ENCODE data around the gene KRTAP10-2.

Gene KRTAP10-2

GRCh38 chr21:44579056-44579832, 27.9 kb upstream of the KRTAP10-2 start:
- TF ChIP-seq TAF1 (IDR thresholded peaks at IDR 0.05; ENCODE audit: borderline replicate concordance, insufficient read depth, low read length) (no peak), POLR2AphosphoS5 (IDR thresholded peaks at IDR 0.05; ENCODE audit: low read depth, low read length) (no peak), SIN3A (IDR thresholded peaks at IDR 0.05; ENCODE audit: borderline replicate concordance, insufficient read depth, low read length) (no peak), FOXP2 (optimal IDR thresholded peaks at IDR 0.05; ENCODE audit: borderline replicate concordance, extremely low read depth, extremely low read length, insufficient read depth) (no peak)
- TF ChIP-seq, protein P1, sequence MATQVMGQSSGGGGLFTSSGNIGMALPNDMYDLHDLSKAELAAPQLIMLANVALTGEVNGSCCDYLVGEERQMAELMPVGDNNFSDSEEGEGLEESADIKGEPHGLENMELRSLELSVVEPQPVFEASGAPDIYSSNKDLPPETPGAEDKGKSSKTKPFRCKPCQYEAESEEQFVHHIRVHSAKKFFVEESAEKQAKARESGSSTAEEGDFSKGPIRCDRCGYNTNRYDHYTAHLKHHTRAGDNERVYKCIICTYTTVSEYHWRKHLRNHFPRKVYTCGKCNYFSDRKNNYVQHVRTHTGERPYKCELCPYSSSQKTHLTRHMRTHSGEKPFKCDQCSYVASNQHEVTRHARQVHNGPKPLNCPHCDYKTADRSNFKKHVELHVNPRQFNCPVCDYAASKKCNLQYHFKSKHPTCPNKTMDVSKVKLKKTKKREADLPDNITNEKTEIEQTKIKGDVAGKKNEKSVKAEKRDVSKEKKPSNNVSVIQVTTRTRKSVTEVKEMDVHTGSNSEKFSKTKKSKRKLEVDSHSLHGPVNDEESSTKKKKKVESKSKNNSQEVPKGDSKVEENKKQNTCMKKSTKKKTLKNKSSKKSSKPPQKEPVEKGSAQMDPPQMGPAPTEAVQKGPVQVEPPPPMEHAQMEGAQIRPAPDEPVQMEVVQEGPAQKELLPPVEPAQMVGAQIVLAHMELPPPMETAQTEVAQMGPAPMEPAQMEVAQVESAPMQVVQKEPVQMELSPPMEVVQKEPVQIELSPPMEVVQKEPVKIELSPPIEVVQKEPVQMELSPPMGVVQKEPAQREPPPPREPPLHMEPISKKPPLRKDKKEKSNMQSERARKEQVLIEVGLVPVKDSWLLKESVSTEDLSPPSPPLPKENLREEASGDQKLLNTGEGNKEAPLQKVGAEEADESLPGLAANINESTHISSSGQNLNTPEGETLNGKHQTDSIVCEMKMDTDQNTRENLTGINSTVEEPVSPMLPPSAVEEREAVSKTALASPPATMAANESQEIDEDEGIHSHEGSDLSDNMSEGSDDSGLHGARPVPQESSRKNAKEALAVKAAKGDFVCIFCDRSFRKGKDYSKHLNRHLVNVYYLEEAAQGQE (IDR thresholded peaks at IDR 0.05; ENCODE audit: insufficient read depth in 1 of 2, low read depth in 2 of 2, low read length in 2 of 2) = no peak

DNA sequence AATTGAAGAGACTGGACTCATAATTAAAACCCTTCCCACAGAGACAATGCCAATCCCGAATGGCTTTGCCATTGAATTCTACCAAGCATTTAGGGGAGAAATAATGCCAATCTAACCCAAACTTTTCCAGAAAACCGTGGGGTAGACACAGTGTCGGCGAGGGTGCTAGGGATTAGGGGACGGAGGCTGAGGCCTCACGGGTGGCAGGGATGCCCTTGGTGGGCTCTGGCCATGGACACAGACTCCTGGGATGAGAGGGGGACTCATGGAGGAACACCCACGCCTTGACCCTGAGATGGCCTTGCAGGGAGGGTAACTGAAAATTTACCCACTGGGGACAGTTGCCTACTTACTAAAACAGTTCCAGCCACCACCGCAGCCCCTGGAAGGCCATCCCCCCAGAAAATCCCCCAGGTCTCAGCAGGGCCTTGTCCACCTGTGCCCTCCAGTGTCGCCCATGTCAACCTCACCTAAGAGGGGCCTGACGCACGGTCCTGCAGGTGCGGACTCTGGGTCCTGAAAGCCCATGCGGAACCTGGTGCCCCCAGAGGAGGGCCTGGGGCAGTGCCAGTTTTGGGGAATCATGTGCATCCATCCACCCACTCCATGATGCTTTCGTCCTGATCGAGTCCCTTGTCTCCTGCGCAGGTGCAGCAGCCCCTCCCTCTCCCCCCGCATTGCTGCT, 27.2 kb upstream of the KRTAP10-2 start:
- TF ChIP-seq SIN3A (IDR thresholded peaks at IDR 0.05; ENCODE audit: borderline replicate concordance, insufficient read depth, low read length) = no peak
- no peak for TF ChIP-seq POLR2AphosphoS5 (IDR thresholded peaks at IDR 0.05; ENCODE audit: low read depth, low read length)
- TF ChIP-seq, protein P1 (IDR thresholded peaks at IDR 0.05; ENCODE audit: insufficient read depth in 1 of 2, low read depth in 2 of 2, low read length in 2 of 2) = no peak
- TF ChIP-seq TAF1 (IDR thresholded peaks at IDR 0.05; ENCODE audit: borderline replicate concordance, insufficient read depth, low read length) = no peak
- TF ChIP-seq FOXP2 (optimal IDR thresholded peaks at IDR 0.05; ENCODE audit: borderline replicate concordance, extremely low read depth, extremely low read length, insufficient read depth) = no peak

DNA sequence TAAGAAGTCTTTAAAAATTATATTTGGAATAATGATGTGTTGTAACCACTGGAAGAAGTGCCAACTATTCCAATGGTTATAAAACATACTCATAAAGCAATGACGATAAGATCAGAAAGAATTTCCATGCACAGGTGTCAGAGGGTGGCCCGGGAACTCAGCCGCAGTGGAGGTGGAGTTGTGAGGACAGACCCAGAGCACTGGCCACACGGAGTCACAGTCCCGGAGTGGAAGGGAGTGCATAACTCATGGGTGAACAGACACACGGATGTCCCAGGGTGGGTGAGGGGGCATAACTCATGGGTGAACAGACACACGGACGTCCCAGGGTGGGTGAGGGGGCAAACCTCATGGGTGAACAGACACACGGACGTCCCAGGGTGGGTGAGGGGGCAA, 24.7 kb upstream of the KRTAP10-2 start:
- no peak for TF ChIP-seq SIN3A (IDR thresholded peaks at IDR 0.05; ENCODE audit: borderline replicate concordance, insufficient read depth, low read length)
- TF ChIP-seq, protein P1 (IDR thresholded peaks at IDR 0.05; ENCODE audit: insufficient read depth in 1 of 2, low read depth in 2 of 2, low read length in 2 of 2) = no peak
- TF ChIP-seq FOXP2 (optimal IDR thresholded peaks at IDR 0.05; ENCODE audit: borderline replicate concordance, extremely low read depth, extremely low read length, insufficient read depth) = no peak
- TF ChIP-seq TAF1 (IDR thresholded peaks at IDR 0.05; ENCODE audit: borderline replicate concordance, insufficient read depth, low read length) = no peak
- no peak for TF ChIP-seq POLR2AphosphoS5 (IDR thresholded peaks at IDR 0.05; ENCODE audit: low read depth, low read length)

DNA sequence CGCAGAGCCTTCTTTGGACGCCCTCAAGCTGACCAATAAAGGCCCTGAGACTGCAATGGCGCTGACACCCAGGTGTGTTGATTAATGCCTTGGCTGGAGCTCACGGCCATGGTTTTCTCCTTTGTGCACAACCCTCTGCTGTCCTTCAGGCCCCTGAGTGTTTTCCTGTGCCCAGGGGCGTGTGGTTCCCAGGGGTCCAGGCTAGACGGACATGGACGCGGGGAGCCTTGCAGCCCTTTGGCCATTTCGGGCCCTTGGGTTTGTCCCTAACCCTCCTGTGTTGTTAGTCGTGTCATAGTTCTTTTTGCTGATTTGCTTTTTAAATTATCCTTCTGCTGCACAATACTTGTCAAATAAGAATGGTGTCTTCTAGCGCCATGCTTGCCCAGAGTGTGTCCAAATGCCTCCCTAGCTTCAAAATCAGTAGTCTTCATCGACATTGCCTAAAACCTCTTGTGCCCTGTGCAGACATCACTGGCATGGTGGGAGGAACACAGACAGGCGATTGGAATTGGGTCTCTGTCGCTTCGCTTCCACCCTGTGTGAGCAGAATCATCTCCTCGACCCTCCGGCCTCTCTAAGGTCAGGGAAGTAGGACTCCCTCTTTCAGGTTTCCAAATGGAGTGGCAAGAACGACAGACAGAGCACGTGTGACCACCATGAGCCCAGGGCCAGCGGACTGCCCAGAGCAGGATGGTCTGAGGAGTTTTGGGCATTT, 24.2 kb upstream of the KRTAP10-2 start:
- TF ChIP-seq FOXP2 (optimal IDR thresholded peaks at IDR 0.05; ENCODE audit: borderline replicate concordance, extremely low read depth, extremely low read length, insufficient read depth) (no peak), POLR2AphosphoS5 (IDR thresholded peaks at IDR 0.05; ENCODE audit: low read depth, low read length) (no peak), TAF1 (IDR thresholded peaks at IDR 0.05; ENCODE audit: borderline replicate concordance, insufficient read depth, low read length) (no peak), SIN3A (IDR thresholded peaks at IDR 0.05; ENCODE audit: borderline replicate concordance, insufficient read depth, low read length) (no peak)
- TF ChIP-seq, protein P1 (IDR thresholded peaks at IDR 0.05; ENCODE audit: insufficient read depth in 1 of 2, low read depth in 2 of 2, low read length in 2 of 2) = no peak

Data from PFSK-1 (cell line).